GM12878 (cell line): Measurements from ENCODE around the gene FSTL1. TPM values are rescaled to one million over a fixed set of nuclear protein-coding genes. Genes with fewer than 3 reads are reported as not detected.

Experiments
- ATAC-seq: fragments of 200-7000 bp; cut with Tn5 transposase; 3 replicates; pipeline ENCODE4 v1.9.1; 2020; ENCODE audit warnings: mild to moderate bottlenecking, moderate library complexity
- BruUV-seq: library from RNA; stranded (reverse); fragments of 400-500 nt; replicated peaks from 2 replicates; lab custom pipeline; 2021; lab: Mats Ljungman, UMichigan
- CTCF ChIA-PET: fragments of 300-600 bp; sonication (Branson Sonifier 250); formaldehyde crosslinking; extraction: SDS; loops from one replicate; lab custom pipeline; 2021; ENCODE audit warnings: inconsistent platforms; lab: Yijun Ruan, JAX
- POLR2A ChIA-PET: fragments of 350-600 bp; formaldehyde crosslinking; extraction: SDS; loops from one replicate; lab custom pipeline; 2021; ENCODE audit warnings: inconsistent platforms; lab: Charles Lee
- RAD21 ChIA-PET: fragments of 300-600 bp; sonication (Branson Sonifier 250); formaldehyde crosslinking; loops from one replicate; lab custom pipeline; 2023; ENCODE audit warnings: antibody characterized with exemption; ENCODE audit not compliant: unreplicated experiment; lab: Charles Lee
- SMC1A ChIA-PET: fragments of 300-600 bp; sonication (Branson Sonifier 250); formaldehyde crosslinking; loops from one replicate; lab custom pipeline; 2023; ENCODE audit not compliant: unreplicated experiment, uncharacterized antibody; lab: Charles Lee
- DNase-seq: peaks from one replicate; pipeline ENCODE4 v3.0.0-alpha.2; 2011; ENCODE audit warnings: low read depth, low spot score
- FAIRE-seq: peaks from 3 replicates; lab custom pipeline; 2011; peaks lifted over from hg19 to GRCh38; lab: Jason Lieb, UNC
- H2AFZ ChIP-seq: 2 replicates; pipeline ENCODE4 v1.6.0; 2011; ENCODE audit warnings: low read depth, low read length, control low read depth; ENCODE audit not compliant: control insufficient read depth
- H3K27ac ChIP-seq: 2 replicates; pipeline ENCODE4 v1.5.1; 2011; ENCODE audit warnings: control low read depth; ENCODE audit not compliant: control insufficient read depth, insufficient read depth
- H3K27me3 ChIP-seq, 2 experiments: replicated peaks in 1 of 2; 2 replicates each; pipeline versions ENCODE4 v1.6.0 to v1.6.1; 2011; ENCODE audit warnings: low read length in 1 of 2; ENCODE audit not compliant: control insufficient read depth in 2 of 2, insufficient read depth in 2 of 2
- H3K36me3 ChIP-seq, 2 experiments: 2 replicates each; pipeline ENCODE4 v1.5.1; 2011; ENCODE audit warnings: low read length in 1 of 2; ENCODE audit not compliant: control insufficient read depth in 2 of 2, insufficient read depth in 2 of 2
- H3K4me1 ChIP-seq: 2 replicates; pipeline ENCODE4 v1.6.1; 2011; ENCODE audit warnings: mild to moderate bottlenecking, low read length, moderate library complexity, mixed read lengths; ENCODE audit not compliant: control insufficient read depth, insufficient read depth
- H3K4me2 ChIP-seq: 2 replicates; pipeline ENCODE4 v1.6.0; 2011; ENCODE audit warnings: control low read depth; ENCODE audit not compliant: control insufficient read depth, insufficient read depth
- H3K4me3 ChIP-seq: fragments of 200-600 bp; sonication (generic); 2 replicates; pipeline ENCODE4 v1.5.1; 2016
- H3K79me2 ChIP-seq: 2 replicates; pipeline ENCODE4 v1.6.0; 2011; ENCODE audit warnings: low read length; ENCODE audit not compliant: control insufficient read depth, insufficient read depth
- H3K9ac ChIP-seq: 2 replicates; pipeline ENCODE4 v1.8.0; 2011; ENCODE audit warnings: low read length, control low read depth, mixed read lengths; ENCODE audit not compliant: control insufficient read depth, insufficient read depth
- H3K9me3 ChIP-seq: replicated peaks from 3 replicates; pipeline ENCODE4 v1.5.1; 2011; ENCODE audit warnings: mild to moderate bottlenecking, low read length; ENCODE audit not compliant: control insufficient read depth, insufficient read depth
- H4K20me1 ChIP-seq: 2 replicates; pipeline ENCODE4 v1.6.0; 2011; ENCODE audit not compliant: control insufficient read depth, insufficient read depth
- CTCF ChIP-seq, 3 experiments: IDR thresholded peaks in 2 of 3; conservative IDR thresholded peaks in 1 of 3; 2 replicates each; pipeline ENCODE4 v1.5.1; 2011; ENCODE audit warnings: low read depth in 3 of 3, low read length in 3 of 3, mild to moderate bottlenecking in 3 of 3, control low read depth in 2 of 3, moderate library complexity in 2 of 3, inconsistent platforms in 1 of 3, mixed read lengths in 1 of 3; ENCODE audit not compliant: control insufficient read depth in 2 of 3, insufficient read depth in 1 of 3; ENCODE audit errors: extremely low read depth in 1 of 3
- MLLT1 ChIP-seq: fragments of 450-650 bp; IDR thresholded peaks from 2 replicates; pipeline ENCODE4 v1.6.1; 2016; ENCODE audit warnings: mild to moderate bottlenecking
- MXI1 ChIP-seq: fragments of 150-350 bp; IDR thresholded peaks from 2 replicates; pipeline ENCODE4 v1.6.1; 2011; ENCODE audit warnings: low read depth, mild to moderate bottlenecking, inconsistent platforms, low read length, improper control_type of control experiment
- RAD21 ChIP-seq: IDR thresholded peaks from 2 replicates; pipeline ENCODE4 v1.6.1; 2011; ENCODE audit warnings: mild to moderate bottlenecking, low read depth, low read length, moderate library complexity; ENCODE audit not compliant: insufficient read depth
- RELA ChIP-seq: fragments of 450-650 bp; IDR thresholded peaks from 2 replicates; pipeline ENCODE4 v1.8.0; 2014; ENCODE audit warnings: borderline replicate concordance; ENCODE audit not compliant: partially characterized antibody
- SMC3 ChIP-seq: IDR thresholded peaks from 2 replicates; pipeline ENCODE4 v1.6.1; 2011; ENCODE audit warnings: low read length, improper control_type of control experiment, borderline replicate concordance
- WGBS: methylation state at CpG from one replicate; pipeline ENCODE4 v1.1.6; 2016; ENCODE audit warnings: low lambda C conversion rate; ENCODE audit not compliant: insufficient replicate concordance, insufficient coverage; ENCODE audit errors: missing lambda C conversion rate; 5-methylcytosine and 5-hydroxymethylcytosine counted together
- in situ Hi-C: fragments of 300-500 bp; cut with MboI; formaldehyde crosslinking; loops from 9 replicates; pipeline ENCODE4 v1.14.3; 2018; ENCODE audit warnings: mixed read lengths
- intact Hi-C: fragments of 100-400 bp; cut with micrococcal nuclease; formaldehyde crosslinking; loops from one replicate; pipeline ENCODE4 v1.14.2; 2022; ENCODE audit not compliant: unreplicated experiment
- polyA plus RNA-seq, 11 experiments: library from polyadenylated mRNA; depleted of rRNA in 4 of 11; unstranded in 6 of 11; stranded (reverse) in 5 of 11; fragments of >200 nt; fragmentation: Nextera tagmentation in 4 of 11; fragmentation: Illumina TruSeq in 1 of 11; extraction: Ambion mirVana in 4 of 11; extraction: Trizol in 1 of 11; gene quantifications; 1 replicate in 1 of 11; 2 replicates in 10 of 11; pipeline versions ENCODE4 v1.2.1 to v1.2.3, GENCODE V29; 2011 to 2016; ENCODE audit warnings: inconsistent platforms in 2 of 11, missing spikeins in 2 of 11, low read depth in 1 of 11
- total RNA-seq, 4 experiments: library from RNA; depleted of rRNA in 3 of 4; stranded (reverse); fragments of >200 nt in 3 of 4; fragmentation: Illumina TruSeq in 1 of 4; extraction: Trizol in 1 of 4; gene quantifications; 2 replicates each; pipeline versions ENCODE4 v1.2.1 to v1.2.3, GENCODE V29; 2013 to 2021
- TF ChIP-seq, protein P1 (sequence below): fragments of 450-650 bp; IDR thresholded peaks from 2 replicates; pipeline ENCODE4 v1.6.1; 2017; ENCODE audit warnings: borderline replicate concordance

Gene FSTL1
- total and polyA plus RNA-seq, 10 of the 15 experiments (the other 5 are each of a cell fraction or from before 2014, with no cell fraction given): 0.06 to 1.7 (median 0.32) TPM; not detected in 4

DNA sequence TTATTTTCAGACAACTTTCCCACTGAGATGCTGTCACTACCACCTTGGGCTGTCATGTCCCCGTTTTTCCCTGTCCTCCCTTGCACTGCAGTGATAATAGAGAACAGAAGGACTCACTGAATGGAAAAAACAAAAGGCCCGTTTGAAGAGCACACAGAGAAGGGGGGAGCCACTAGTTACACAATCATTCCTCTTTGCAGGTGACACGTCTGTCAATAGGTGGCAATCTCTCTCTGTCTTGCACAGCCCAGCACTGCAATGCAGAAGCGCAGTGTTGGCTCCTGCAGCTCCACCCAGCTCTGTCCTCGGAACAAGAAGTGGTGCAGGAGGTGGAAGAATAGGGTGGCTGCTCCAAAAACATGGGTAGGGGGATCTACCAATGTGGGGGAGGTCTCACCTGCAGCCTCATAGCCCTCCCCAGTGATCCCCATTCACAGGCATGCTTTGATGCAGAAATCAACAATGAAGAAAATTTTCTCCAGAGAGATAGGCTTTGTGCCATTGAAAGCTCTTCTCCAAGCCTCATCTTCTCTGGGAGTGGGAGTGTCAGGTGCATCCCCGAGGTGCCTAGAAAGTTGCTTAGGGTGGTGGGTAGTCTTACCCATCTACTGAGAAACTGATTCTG, 31.8 kb downstream of the FSTL1 start:
- SMC1A ChIA-PET: interaction anchor here (1.9 to 4.6 kb wide), 11 partner anchors 13 to 526 kb away, joined by 5 to 90 read pairs (median 13); no protein-coding TSS in a partner anchor
- in situ Hi-C loops: loop anchor here (10.0 kb wide), 1 partner anchor 524 kb away; no protein-coding TSS in a partner anchor
- RAD21 ChIA-PET: interaction anchor here (0.7 to 5.8 kb wide), 11 partner anchors 10 to 525 kb away, joined by 3 to 82 read pairs (median 6); partner anchors contain the start of gene LRRC58
- peak; percentile 79 for ATAC-seq
- no peak overlapping the region for H3K4me2 ChIP-seq
- CTCF ChIA-PET: interaction anchor here (1.0 to 8.2 kb wide), 10 partner anchors 9 to 526 kb away, joined by 3 to 210 read pairs (median 22); partner anchors contain the start of gene NDUFB4
- POLR2A ChIA-PET: no interaction called here
- FAIRE-seq: peak; percentile 92
- peaks cover 0 to 5% of the 10 kb centered on the region in 2 experiments; a peak in 2 of 4 replicates for H3K27me3 ChIP-seq
- H3K27ac ChIP-seq: no peak overlapping the region
- H3K36me3 ChIP-seq: no peaks in the 10 kb centered on the region
- no peak for DNase-seq
- H3K9ac ChIP-seq: no peak overlapping the region
- H3K9me3 ChIP-seq: no peaks in the 10 kb centered on the region
- BruUV-seq: no TSS peak
- TF ChIP-seq, protein P1, sequence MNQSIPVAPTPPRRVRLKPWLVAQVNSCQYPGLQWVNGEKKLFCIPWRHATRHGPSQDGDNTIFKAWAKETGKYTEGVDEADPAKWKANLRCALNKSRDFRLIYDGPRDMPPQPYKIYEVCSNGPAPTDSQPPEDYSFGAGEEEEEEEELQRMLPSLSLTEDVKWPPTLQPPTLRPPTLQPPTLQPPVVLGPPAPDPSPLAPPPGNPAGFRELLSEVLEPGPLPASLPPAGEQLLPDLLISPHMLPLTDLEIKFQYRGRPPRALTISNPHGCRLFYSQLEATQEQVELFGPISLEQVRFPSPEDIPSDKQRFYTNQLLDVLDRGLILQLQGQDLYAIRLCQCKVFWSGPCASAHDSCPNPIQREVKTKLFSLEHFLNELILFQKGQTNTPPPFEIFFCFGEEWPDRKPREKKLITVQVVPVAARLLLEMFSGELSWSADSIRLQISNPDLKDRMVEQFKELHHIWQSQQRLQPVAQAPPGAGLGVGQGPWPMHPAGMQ: no peak
- peak; percentile 65 to 80 (median 72); a peak in 5 of 6 replicates for TF ChIP-seq CTCF (IDR thresholded peaks at IDR 0.05 in 2 of 3, conservative IDR thresholded peaks at IDR 0.05 in 1 of 3; ENCODE audit: control insufficient read depth in 2 of 3, extremely low read depth in 1 of 3, insufficient read depth in 1 of 3, low read depth in 3 of 3, low read length in 3 of 3)
- TF ChIP-seq MLLT1: no peak
- peak; percentile 81 for TF ChIP-seq RAD21
- TF ChIP-seq RELA: no peak
- TF ChIP-seq SMC3: peak; percentile 38; the same call in 1 of the 2 replicates
- TF ChIP-seq MXI1: no peak
- TF ChIP-seq, all 136 proteins: peak for 3
- no peaks in the 10 kb centered on the region; the same call in 1 of the 2 replicates for H3K4me1 ChIP-seq
- no peaks in the 10 kb centered on the region for H3K79me2 ChIP-seq
- no peaks in the 10 kb centered on the region for H4K20me1 ChIP-seq
- intact Hi-C loops: loop anchor here (1.0 to 5.0 kb wide), 4 partner anchors 88 to 527 kb away; no protein-coding TSS in a partner anchor
- no peak overlapping the region for H3K4me3 ChIP-seq
- H2AFZ ChIP-seq: no peak overlapping the region; the same call in 1 of the 2 replicates
- WGBS: under 1% methylated on average over 6 of the region's 6 CpGs
